GM18502 (cell line): Measurements from ENCODE around the gene TMEM45B.
"Not testable (repeated sequence)": the region's sequence is repeated elsewhere in the genome, so short reads cannot be mapped to it uniquely, and the experiment has no call there.

Experiments
- ATAC-seq: cut with Tn5 transposase; IDR thresholded peaks from one replicate; pipeline ENCODE4 v1.9.1; 2021; ENCODE audit warnings: mild to moderate bottlenecking; ENCODE audit not compliant: unreplicated experiment, poor library complexity

Gene TMEM45B

GRCh38 chr11:129815596-129816461 is at the start of gene TMEM45B:
Gene TMEM45B, plus strand, starts transcription at chr11:129815848. Its CDS starts 36,635 bp downstream, at chr11:129852483.
- ATAC-seq, result no peak

- no peak for ATAC-seq
These were observed 48.6 kb upstream of the TMEM45B start for GRCh38 chr11:129766898-129767604.

- ATAC-seq, result no peak
These were observed 47.8 kb upstream of the TMEM45B start for GRCh38 chr11:129767827-129768226.

- no peak for ATAC-seq
These were observed 47.3 kb upstream of the TMEM45B start for GRCh38 chr11:129768356-129768755.

GRCh38 chr11:129769059-129769458 is 46.6 kb upstream of the TMEM45B start:
- ATAC-seq, result no peak

- ATAC-seq, result no peak
These were observed 44.7 kb upstream of the TMEM45B start for GRCh38 chr11:129770993-129771392.

GRCh38 chr11:129771456-129771855 is 44.2 kb upstream of the TMEM45B start:
- not testable (repeated sequence) for ATAC-seq

- ATAC-seq, result no peak
These were observed 36.8 kb upstream of the TMEM45B start for GRCh38 chr11:129778877-129779276.

GRCh38 chr11:129779342-129779741 is 36.3 kb upstream of the TMEM45B start:
- ATAC-seq, result no peak

- no peak for ATAC-seq
These were observed 30.1 kb upstream of the TMEM45B start for GRCh38 chr11:129785383-129786111.

GRCh38 chr11:129786112-129786416 is 29.6 kb upstream of the TMEM45B start:
- not testable (repeated sequence) for ATAC-seq

- no peak for ATAC-seq
These were observed 28.0 kb upstream of the TMEM45B start for GRCh38 chr11:129787532-129788155.

GRCh38 chr11:129788278-129788677 is 27.4 kb upstream of the TMEM45B start:
- ATAC-seq, result no peak

- ATAC-seq, result no peak
These were observed 25.5 kb upstream of the TMEM45B start for GRCh38 chr11:129790106-129790505.

- ATAC-seq, result no peak
These were observed 24.1 kb upstream of the TMEM45B start for GRCh38 chr11:129791515-129791914.

- no peak for ATAC-seq
These were observed 23.0 kb upstream of the TMEM45B start for GRCh38 chr11:129792663-129793062.

- no peak for ATAC-seq
These were observed 20.6 kb upstream of the TMEM45B start for GRCh38 chr11:129795089-129795488.

GRCh38 chr11:129798212-129798611 is 17.4 kb upstream of the TMEM45B start:
- no peak for ATAC-seq

- ATAC-seq, result not testable (repeated sequence)
These were observed 15.5 kb upstream of the TMEM45B start for GRCh38 chr11:129800162-129800561.

GRCh38 chr11:129800655-129801054 is 15.0 kb upstream of the TMEM45B start:
- ATAC-seq, result no peak

- no peak for ATAC-seq
These were observed 12.1 kb upstream of the TMEM45B start for GRCh38 chr11:129803533-129803932.
